ENCODE results near the gene SLC2A5. TPM values are rescaled to one million over a fixed set of nuclear protein-coding genes. Genes with fewer than 3 reads are reported as not detected.

Gene SLC2A5
- total RNA-seq, 1 donor from 2014 or later, result 8.1 TPM

DNA sequence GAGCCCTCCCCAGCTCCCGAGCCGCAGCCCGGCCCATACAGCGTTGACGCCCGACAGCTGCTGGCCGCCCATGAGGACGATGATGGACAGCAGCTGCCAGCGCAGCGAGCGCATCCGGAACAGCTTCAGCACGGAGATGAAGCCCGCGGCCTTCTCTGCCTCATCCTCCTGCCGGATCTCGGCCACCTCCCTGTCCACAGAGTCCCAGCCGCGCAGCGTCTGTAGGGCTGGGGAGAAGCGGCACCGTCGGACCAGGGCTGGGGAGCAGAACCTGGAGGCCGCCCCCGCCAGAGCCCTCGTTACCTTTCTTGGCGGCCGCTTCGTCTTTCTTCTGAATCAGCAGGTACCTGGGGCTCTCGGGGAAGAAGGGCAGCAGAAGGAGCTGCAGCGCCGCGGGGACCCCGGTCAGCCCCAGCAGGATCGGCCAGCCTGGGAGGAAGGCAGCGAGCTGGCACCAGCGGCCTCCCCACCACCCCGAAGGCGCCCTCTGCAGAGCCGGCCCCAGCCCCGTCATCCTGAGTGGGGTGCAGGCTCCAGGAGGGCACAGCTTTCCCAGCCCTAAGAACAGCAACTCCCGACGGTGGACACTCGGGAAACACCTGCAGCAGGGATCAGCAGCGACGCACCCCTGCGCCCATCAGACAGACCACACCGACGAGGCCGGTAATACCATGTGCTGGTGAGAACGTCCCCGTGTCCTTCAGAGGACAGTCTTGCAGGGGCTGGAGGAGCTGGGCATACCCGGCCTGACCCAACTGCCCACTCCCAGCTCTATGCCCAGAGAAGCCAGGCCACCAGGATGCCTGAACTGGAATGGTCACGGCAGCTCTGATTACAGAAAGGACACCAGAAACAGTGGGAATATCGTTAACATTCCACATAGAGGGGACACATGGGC, 29.4 kb downstream of the SLC2A5 start:
- DNase-seq (ENCODE audit: extremely low spot score in 2 of 2), result no peak
- no peaks in the 10 kb centered on the region for H3K36me3 ChIP-seq
- peaks cover 5% of the 10 kb centered on the region for H3K9me3 ChIP-seq
- no peak overlapping the region for H3K4me3 ChIP-seq
- intact Hi-C loops (cut with DNase I), result no loop called here
- H3K27ac ChIP-seq, result no peak overlapping the region
- peaks cover 8% of the 10 kb centered on the region for H3K4me1 ChIP-seq
- TF ChIP-seq POLR2AphosphoS5 (IDR thresholded peaks at IDR 0.05; ENCODE audit: insufficient read depth in 1 of 2, low read depth in 1 of 2) (no peak), CTCF (IDR thresholded peaks at IDR 0.05) (no peak), POLR2A (IDR thresholded peaks at IDR 0.05) (no peak)
- no peaks in the 10 kb centered on the region for H3K27me3 ChIP-seq

GRCh38 chr1:9038881-9039760, 30.3 kb downstream of the SLC2A5 start:
- Histone ChIP-seq H3K27ac (no peak overlapping the region), H3K9me3 (peaks cover 5% of the 10 kb centered on the region), H3K27me3 (no peaks in the 10 kb centered on the region), H3K4me3 (no peak overlapping the region), H3K4me1 (peaks cover 2% of the 10 kb centered on the region), H3K36me3 (no peaks in the 10 kb centered on the region)
- TF ChIP-seq POLR2AphosphoS5 (IDR thresholded peaks at IDR 0.05; ENCODE audit: insufficient read depth in 1 of 2, low read depth in 1 of 2), result no peak
- no peak for TF ChIP-seq CTCF (IDR thresholded peaks at IDR 0.05)
- no peak for TF ChIP-seq POLR2A (IDR thresholded peaks at IDR 0.05)
- DNase-seq (ENCODE audit: extremely low spot score in 2 of 2), result no peak
- intact Hi-C loops (cut with DNase I), result no loop called here

DNA sequence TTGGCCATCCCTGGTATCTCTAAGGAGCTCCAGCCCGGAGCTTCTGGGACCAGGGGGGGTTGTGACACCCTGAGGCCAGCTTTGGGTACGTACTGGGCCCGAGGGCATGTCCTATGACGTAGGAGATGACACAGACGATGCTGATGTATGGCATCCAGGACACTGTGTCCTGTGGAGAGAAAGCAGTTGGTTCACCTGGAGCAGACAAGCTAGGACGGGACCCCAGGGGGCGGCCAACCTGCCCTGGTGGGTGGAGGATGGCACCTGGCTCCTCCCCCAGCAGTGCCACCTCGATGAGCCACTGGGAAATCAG, 31.1 kb downstream of the SLC2A5 start:
- no peak for TF ChIP-seq CTCF (IDR thresholded peaks at IDR 0.05)
- TF ChIP-seq POLR2A (IDR thresholded peaks at IDR 0.05), result no peak
- no peak for TF ChIP-seq POLR2AphosphoS5 (IDR thresholded peaks at IDR 0.05; ENCODE audit: insufficient read depth in 1 of 2, low read depth in 1 of 2)
- intact Hi-C loops (cut with DNase I), result no loop called here
- peaks cover 5% of the 10 kb centered on the region for H3K9me3 ChIP-seq

GRCh38 chr1:9037476-9038337, 31.7 kb downstream of the SLC2A5 start:
- intact Hi-C loops (cut with DNase I), result no loop called here
- DNase-seq (ENCODE audit: extremely low spot score in 2 of 2), result no peak
- Histone ChIP-seq H3K4me1 (no peaks in the 10 kb centered on the region), H3K4me3 (no peak overlapping the region), H3K27me3 (no peaks in the 10 kb centered on the region), H3K36me3 (no peaks in the 10 kb centered on the region), H3K9me3 (peaks cover 5% of the 10 kb centered on the region), H3K27ac (no peak overlapping the region)
- TF ChIP-seq CTCF (IDR thresholded peaks at IDR 0.05) (no peak), POLR2A (IDR thresholded peaks at IDR 0.05) (no peak), POLR2AphosphoS5 (IDR thresholded peaks at IDR 0.05; ENCODE audit: insufficient read depth in 1 of 2, low read depth in 1 of 2) (no peak)

More for the DNA sequence above, 31.1 kb downstream of the SLC2A5 start:
- no peak overlapping the region for H3K4me3 ChIP-seq
- no peaks in the 10 kb centered on the region for H3K4me1 ChIP-seq
- no peak for DNase-seq (ENCODE audit: extremely low spot score in 2 of 2)
- no peaks in the 10 kb centered on the region for H3K27me3 ChIP-seq
- H3K36me3 ChIP-seq, result no peaks in the 10 kb centered on the region
- no peak overlapping the region for H3K27ac ChIP-seq
